Brain microvascular endothelial cell (primary cell): ENCODE results near the gene PAM16.
"Not testable (repeated sequence)": the region's sequence is repeated elsewhere in the genome, so short reads cannot be mapped to it uniquely, and the experiment has no call there.

ENCODE experiments used
- DNase-seq: peaks from one replicate; pipeline ENCODE4 v3.0.0-alpha.2; 2020
- H3K27ac ChIP-seq: fragments of 250-450 bp; sonication (Bioruptor Pico); 2 replicates; pipeline ENCODE4 v1.5.1; 2020; ENCODE audit warnings: mild to moderate bottlenecking, moderate library complexity
- H3K27me3 ChIP-seq: fragments of 250-450 bp; sonication (Bioruptor Pico); replicated peaks from 2 replicates; pipeline ENCODE4 v1.5.1; 2020; ENCODE audit warnings: mild to moderate bottlenecking
- H3K36me3 ChIP-seq: fragments of 250-450 bp; sonication (Bioruptor Pico); replicated peaks from 2 replicates; pipeline ENCODE4 v1.5.1; 2020; ENCODE audit warnings: mild to moderate bottlenecking
- H3K4me3 ChIP-seq: 2 replicates; pipeline ENCODE4 v1.5.1; 2011; ENCODE audit warnings: low read depth, mild to moderate bottlenecking, control low read depth, low read length, moderate library complexity
- CTCF ChIP-seq: IDR thresholded peaks from 2 replicates; pipeline ENCODE4 v1.5.1; 2011; ENCODE audit warnings: low read depth, mild to moderate bottlenecking, moderate library complexity, low read length, control low read depth, inconsistent platforms; ENCODE audit errors: missing control alignments
- in situ Hi-C: cut with HindIII; loops from 2 replicates; pipeline ENCODE4 v1.10.0; 2017; ENCODE audit warnings: low sequenced_read_pairs, low pct_ligation_motif_present

PAM16 gene

GRCh38 chr16:4337540-4338088 is 13.5 kb downstream of the PAM16 start:
- no peak for DNase-seq
- in situ Hi-C loops: no loop called here
- no peak for TF ChIP-seq CTCF
- Histone ChIP-seq H3K27me3 (no peaks in the 10 kb centered on the region), H3K4me3 (no peak overlapping the region), H3K36me3 (peaks cover 30% of the 10 kb centered on the region), H3K27ac (no peak overlapping the region)

GRCh38 chr16:4336701-4337539 is 14.2 kb downstream of the PAM16 start:
- H3K36me3 ChIP-seq: peaks cover 30% of the 10 kb centered on the region
- TF ChIP-seq CTCF: no peak
- no peaks in the 10 kb centered on the region for H3K27me3 ChIP-seq
- no peak overlapping the region for H3K27ac ChIP-seq
- no peak overlapping the region for H3K4me3 ChIP-seq
- in situ Hi-C loops: no loop called here
- no peak for DNase-seq

GRCh38 chr16:4334724-4335495 is 16.2 kb downstream of the PAM16 start:
- in situ Hi-C loops: no loop called here
- DNase-seq: no peak
- Histone ChIP-seq H3K27me3 (no peaks in the 10 kb centered on the region), H3K4me3 (no peak overlapping the region), H3K27ac (no peak overlapping the region), H3K36me3 (peaks cover 25% of the 10 kb centered on the region)
- no peak for TF ChIP-seq CTCF

- H3K4me3 ChIP-seq, H3K27me3 ChIP-seq, H3K27ac ChIP-seq, in situ Hi-C loops, DNase-seq: not testable (repeated sequence)
- H3K36me3 ChIP-seq: peaks cover 19% of the 10 kb centered on the region
Observed at GRCh38 chr16:4333714-4334113, 17.4 kb downstream of the PAM16 start.

- Histone ChIP-seq H3K27ac (no peak overlapping the region), H3K4me3 (no peak overlapping the region), H3K27me3 (no peaks in the 10 kb centered on the region), H3K36me3 (peaks cover 15% of the 10 kb centered on the region)
- no peak for DNase-seq
- in situ Hi-C loops: no loop called here
- TF ChIP-seq CTCF: no peak
Observed at GRCh38 chr16:4333308-4333638, 17.8 kb downstream of the PAM16 start.

- in situ Hi-C loops: no loop called here
- no peak overlapping the region for H3K27ac ChIP-seq
- no peak for TF ChIP-seq CTCF
- peaks cover 14% of the 10 kb centered on the region for H3K36me3 ChIP-seq
- no peak overlapping the region for H3K4me3 ChIP-seq
- no peaks in the 10 kb centered on the region for H3K27me3 ChIP-seq
- DNase-seq: no peak
Observed at GRCh38 chr16:4332623-4333307, 18.4 kb downstream of the PAM16 start.
